GM18499 (cell line): Measurements from ENCODE around the gene STT3B.

Experiments
- ATAC-seq: cut with Tn5 transposase; IDR thresholded peaks from one replicate; pipeline ENCODE4 v1.9.1; 2021; ENCODE audit warnings: moderate number of reproducible peaks; ENCODE audit not compliant: insufficient read depth, unreplicated experiment

STT3B gene

GRCh38 chr3:31629054-31629453 lies 96.3 kb downstream of the STT3B start:
- no peak for ATAC-seq

- no peak for ATAC-seq
Measured at GRCh38 chr3:31634476-31634875, 101.8 kb downstream of the STT3B start.

GRCh38 chr3:31635545-31635944 lies 102.8 kb downstream of the STT3B start:
- no peak for ATAC-seq

- no peak for ATAC-seq
Measured at GRCh38 chr3:31636049-31636448, 103.3 kb downstream of the STT3B start.

GRCh38 chr3:31636694-31637442 lies 104.1 kb downstream of the STT3B start:
- no peak for ATAC-seq

- no peak for ATAC-seq
Measured at GRCh38 chr3:31639828-31640227, 107.1 kb downstream of the STT3B start.

- no peak for ATAC-seq
Measured at GRCh38 chr3:31645256-31645655, 112.5 kb downstream of the STT3B start.

- no peak for ATAC-seq
Measured at GRCh38 chr3:31648286-31648968, 115.7 kb downstream of the STT3B start.

GRCh38 chr3:31652296-31652695 lies 119.6 kb downstream of the STT3B start:
- ATAC-seq: no peak

- ATAC-seq: no peak
Measured at GRCh38 chr3:31653464-31653863, 120.7 kb downstream of the STT3B start.

- no peak for ATAC-seq
Measured at GRCh38 chr3:31654998-31655397, 122.3 kb downstream of the STT3B start.

GRCh38 chr3:31659246-31659645 lies 126.5 kb downstream of the STT3B start:
- ATAC-seq: no peak

GRCh38 chr3:31661286-31661685 lies 128.6 kb downstream of the STT3B start:
- no peak for ATAC-seq

- no peak for ATAC-seq
Measured at GRCh38 chr3:31661993-31662670, 129.4 kb downstream of the STT3B start.

- ATAC-seq: no peak
Measured at GRCh38 chr3:31664031-31664430, 131.3 kb downstream of the STT3B start.

GRCh38 chr3:31667582-31667981 lies 134.9 kb downstream of the STT3B start:
- ATAC-seq: no peak

- no peak for ATAC-seq
Measured at GRCh38 chr3:31668242-31668641, 135.5 kb downstream of the STT3B start.

GRCh38 chr3:31670136-31670535 lies 137.4 kb downstream of the STT3B start:
- no peak for ATAC-seq

- ATAC-seq: no peak
Measured at GRCh38 chr3:31670722-31671121, 138.0 kb downstream of the STT3B start.

- ATAC-seq: no peak
Measured at GRCh38 chr3:31671451-31671850, 138.7 kb downstream of the STT3B start.

- ATAC-seq: no peak
Measured at GRCh38 chr3:31671976-31672375, 139.3 kb downstream of the STT3B start.
